GM18873 (cell line): ENCODE data around the gene ITPK1.

Source experiments
- ATAC-seq: cut with Tn5 transposase; IDR thresholded peaks from one replicate; pipeline ENCODE4 v1.9.1; 2021; ENCODE audit warnings: mild to moderate bottlenecking, moderate library complexity, moderate number of reproducible peaks; ENCODE audit not compliant: unreplicated experiment, low FRiP score

ITPK1 gene

GRCh38 chr14:93033084-93033982 lies 82.4 kb downstream of the ITPK1 start:
- no peak for ATAC-seq

DNA sequence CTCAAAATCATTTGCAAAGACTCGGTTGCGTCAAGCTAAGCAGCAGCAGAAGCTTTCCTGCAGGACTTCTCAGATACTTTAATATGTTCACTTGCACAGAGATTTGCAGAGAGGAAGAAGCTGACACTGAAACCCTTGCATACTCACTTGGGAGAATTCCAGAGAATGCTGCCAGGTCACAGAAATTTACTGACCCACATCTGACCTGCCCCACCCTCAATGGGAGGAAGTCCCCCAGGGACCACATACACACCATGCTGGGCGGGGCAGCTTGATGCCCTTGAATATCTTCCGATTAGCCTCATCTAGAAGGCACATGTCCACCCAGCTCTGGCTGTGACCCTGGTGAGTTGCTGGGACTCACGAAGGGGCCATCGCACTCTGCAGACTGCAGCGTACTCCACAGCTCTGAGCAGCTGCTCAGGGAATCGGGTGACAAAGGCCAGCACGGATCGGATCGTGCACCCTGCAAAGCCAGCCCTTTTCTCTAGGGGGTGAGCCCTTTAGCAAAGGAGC lies 83.2 kb downstream of the ITPK1 start:
- ATAC-seq: no peak

- no peak for ATAC-seq
Observed at GRCh38 chr14:93031505-93032315, 84.0 kb downstream of the ITPK1 start.

DNA sequence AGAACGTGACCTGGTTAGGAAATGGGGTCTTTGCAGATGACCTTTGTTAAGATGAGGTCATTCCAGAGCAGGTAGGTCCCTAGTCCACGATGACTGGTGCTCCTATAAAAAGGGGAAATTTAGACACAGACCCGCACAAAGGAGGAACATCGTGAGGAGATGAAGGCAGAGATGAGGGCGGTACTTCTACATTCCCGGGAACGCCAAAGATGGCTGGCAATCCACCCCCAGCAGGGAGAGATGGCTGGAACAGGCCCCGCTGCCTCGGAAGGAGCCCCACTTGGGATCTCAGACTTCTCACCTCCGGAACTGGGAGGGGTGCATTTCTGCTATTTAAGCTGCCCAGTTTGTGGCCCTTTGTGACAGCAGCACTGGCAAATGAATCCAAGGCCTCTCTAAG lies 85.0 kb downstream of the ITPK1 start:
- ATAC-seq: no peak

DNA sequence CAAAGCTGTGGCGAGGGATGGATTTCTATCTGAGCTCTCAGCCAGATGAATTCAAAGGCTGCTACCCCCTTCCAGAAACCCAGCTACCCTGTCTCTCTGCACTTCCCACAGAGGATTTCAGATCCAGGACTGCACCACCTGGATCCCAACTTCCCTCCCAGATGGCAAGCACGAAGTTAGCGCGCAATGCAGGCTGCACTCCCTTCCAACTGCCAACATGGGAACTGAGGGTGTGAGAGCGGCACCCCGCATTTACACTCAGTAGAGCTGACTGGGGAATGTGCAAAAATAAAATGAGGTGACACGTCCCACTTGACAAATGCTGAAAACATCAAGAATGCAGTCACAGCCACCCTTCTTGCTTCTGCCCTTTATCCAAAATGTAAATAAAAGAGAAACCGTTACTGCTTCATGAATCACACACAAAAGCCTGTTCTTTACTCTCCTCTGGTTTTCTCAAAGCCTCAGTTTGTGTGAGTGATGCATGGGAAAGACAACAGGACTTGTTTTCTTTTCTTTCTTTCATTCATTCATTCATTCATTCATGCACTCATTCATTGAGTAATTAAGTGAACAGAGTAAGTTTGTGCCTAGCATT lies 85.7 kb downstream of the ITPK1 start:
- no peak for ATAC-seq

- no peak for ATAC-seq
Observed at GRCh38 chr14:93029417-93029816, 86.3 kb downstream of the ITPK1 start.

DNA sequence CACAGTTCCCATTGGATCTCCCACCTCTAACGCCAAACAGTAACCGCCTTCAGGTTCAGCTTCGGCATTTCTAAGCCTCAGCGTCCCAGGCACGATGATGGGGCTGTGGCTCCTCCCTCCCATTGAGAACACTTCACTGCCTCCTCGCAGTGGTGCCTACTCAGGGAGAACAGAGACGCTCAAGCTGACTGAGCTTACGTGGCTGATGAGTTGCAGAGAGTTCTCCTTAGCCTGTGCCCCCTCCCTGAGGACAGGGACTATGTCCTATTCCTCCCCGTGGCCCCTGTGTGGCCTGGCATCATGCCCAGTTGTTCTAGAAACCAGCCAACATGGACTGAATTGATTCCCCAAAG lies 87.0 kb downstream of the ITPK1 start:
- ATAC-seq: no peak

DNA sequence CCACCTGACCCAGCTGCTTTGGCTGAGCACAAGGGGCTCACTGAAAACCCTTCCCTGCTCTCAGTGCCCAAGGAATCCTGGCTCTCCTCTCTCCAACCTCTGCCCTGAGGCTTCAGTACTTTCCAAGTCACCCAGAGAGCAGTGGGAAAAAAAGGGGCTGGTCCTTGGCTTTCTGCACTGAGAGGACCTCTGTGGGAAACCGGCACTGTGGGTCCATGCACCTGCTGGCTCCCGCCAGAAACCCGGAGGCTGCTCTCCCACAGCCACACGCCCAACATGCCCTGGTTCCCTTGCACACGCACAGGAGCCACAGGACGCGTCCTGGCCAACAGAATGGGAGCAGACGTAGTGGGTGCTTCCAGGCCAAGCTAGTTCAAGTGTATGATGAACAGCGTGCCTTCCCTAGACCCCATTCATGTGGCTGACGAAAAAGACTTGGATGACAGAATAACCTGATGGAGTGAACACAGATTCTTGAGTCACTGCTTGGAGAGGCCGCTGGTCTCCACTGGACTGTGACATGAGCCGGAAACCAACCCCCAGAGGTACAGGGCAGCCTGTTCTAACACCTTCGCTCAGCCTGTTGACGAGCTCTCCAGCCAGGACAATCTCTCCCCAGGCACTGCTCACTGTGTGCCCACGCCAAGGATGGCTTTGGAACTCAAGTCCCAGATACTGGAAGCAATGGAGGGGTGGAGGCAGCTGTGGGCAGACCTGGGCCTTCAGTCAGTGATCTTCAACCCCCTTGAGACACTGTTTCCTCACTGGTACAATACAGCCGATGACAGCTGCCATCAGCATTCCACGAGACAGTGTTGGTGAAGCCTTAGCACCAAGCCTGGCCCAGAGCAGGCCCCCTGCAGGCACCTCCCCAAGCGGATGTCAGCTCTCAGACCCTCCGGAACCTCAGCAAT lies 87.7 kb downstream of the ITPK1 start:
- ATAC-seq: no peak

DNA sequence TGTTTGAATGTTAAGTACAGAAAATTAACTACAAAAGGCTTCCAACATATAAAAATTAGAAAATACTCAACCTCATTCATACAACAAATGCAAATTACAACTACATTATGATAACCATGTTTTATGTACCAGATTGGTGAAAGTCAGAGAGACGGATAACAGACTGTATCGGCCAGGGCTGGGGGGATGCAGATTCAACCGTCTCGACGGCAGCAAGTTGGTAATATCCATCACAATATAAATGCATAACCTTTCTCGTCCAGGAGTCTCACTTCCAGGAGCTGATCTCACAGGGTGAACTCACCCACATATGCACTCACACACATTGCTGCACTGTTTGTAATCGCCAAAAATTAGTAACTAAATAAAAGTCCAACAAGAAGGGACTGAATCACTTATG lies 89.4 kb downstream of the ITPK1 start:
- ATAC-seq: no peak

- ATAC-seq: no peak
Observed at GRCh38 chr14:93025055-93025454, 90.7 kb downstream of the ITPK1 start.

DNA sequence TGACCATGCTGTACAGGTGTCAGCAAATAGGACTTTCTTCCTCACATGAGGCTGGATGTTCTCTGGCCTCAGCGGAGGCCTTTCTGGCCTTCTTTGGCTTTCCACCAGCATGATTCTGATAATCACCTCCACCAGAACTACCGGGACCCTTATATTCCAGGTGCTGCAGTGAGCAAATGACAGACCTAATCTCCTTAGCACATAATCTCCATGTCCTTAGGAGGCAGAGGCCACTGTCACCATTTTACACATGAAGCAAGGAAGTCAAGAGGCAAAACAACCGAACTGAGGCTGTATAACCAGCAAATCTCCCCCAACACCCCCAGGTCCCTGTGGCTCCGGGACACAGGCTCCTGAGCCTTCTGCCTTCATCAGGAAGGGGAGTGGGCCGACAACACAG lies 91.2 kb downstream of the ITPK1 start:
- no peak for ATAC-seq

DNA sequence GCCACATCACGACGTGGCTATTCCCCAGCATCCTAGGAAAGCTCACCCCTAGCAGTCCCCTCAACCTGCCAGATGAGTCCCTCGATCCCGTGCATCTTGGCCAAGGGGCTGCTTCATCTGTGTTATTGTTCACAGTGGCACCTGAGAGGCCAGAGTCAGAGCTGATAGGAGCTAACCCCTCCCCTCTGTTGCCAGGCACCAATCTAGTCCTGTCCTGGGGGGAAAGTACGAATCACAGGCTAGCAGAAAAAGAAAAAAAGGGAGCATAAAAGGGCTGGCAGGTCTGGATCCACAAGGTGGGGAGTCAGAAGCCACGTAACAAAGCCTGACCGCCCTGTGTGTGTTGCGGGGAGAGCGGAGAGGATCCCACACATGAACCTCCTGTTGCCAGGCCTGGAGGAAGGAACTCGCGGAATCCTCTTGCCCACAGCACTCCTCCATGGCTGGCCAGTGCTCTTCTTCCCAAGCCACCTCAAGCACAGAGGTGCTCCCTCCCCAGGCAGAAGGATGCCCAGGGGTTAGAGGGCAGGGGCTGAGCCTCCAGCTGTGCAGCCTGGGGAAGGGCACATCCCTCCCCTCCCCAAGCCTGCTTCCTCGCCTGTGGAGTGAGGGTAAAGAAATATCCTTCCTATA lies 91.8 kb downstream of the ITPK1 start:
- no peak for ATAC-seq

GRCh38 chr14:93023039-93023438 lies 92.7 kb downstream of the ITPK1 start:
- ATAC-seq: no peak

DNA sequence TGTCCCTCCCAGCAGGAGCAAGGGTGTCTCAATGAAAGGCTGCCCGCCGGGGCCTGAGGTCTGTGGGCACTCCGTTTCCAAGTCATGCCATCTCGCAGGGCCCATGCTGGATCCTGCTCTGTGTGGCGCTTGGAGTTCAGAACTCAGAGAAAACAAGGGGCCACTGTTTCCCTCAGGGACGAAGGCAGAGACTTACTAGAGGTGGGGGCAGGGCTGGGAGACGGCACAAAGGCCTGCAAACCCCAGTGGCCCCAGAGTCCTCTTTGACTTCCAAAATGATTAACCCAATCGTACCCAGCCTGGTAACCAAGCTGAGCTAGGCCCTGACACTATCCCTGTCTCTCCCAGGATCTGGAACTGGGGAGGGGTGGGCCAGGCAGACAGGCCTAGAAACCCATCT lies 95.8 kb downstream of the ITPK1 start:
- no peak for ATAC-seq

- ATAC-seq: no peak
Observed at GRCh38 chr14:93019367-93019843, 96.3 kb downstream of the ITPK1 start.

DNA sequence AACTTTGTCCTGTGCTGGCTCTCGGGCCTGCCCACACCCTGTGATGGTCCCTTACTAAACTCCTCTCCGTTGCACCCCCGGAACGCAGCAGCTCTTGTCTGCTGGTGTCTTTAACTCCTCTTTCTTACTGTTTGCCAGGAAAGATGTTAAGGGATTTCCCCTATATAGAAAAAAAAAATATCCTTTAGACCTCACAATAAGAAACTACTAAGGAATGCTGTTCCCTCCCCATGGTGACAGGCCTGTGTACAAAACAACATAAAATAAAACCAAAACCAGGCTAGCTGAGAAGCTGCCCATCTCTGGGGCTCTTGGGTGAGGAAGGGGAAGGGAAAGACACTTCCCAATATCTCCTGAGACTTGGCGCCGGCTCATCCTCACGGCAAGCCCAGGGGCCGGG lies 97.4 kb downstream of the ITPK1 start:
- no peak for ATAC-seq

- no peak for ATAC-seq
Observed at GRCh38 chr14:93017898-93018297, 97.8 kb downstream of the ITPK1 start.

GRCh38 chr14:93017301-93017797 lies 98.4 kb downstream of the ITPK1 start:
- ATAC-seq: no peak

- ATAC-seq: no peak
Observed at GRCh38 chr14:93016275-93016845, 99.4 kb downstream of the ITPK1 start.
